Right cardiac atrium (tissue), 5 donors: Measurements from ENCODE around the gene NSMF. TPM values are rescaled to one million over a fixed set of nuclear protein-coding genes. Genes with fewer than 3 reads are reported as not detected.
A peak's percentile ranks its signal among the peaks of the same experiment; 100 is the strongest.

Experiments used
- ATAC-seq, 2 donors: fragments of 200-7000 bp; cut with Tn5 transposase; one replicate each; pipeline versions ENCODE4 v1.8.0 to v1.9.1; 2020; ENCODE audit warnings: moderate library complexity in 2 of 2, mild to moderate bottlenecking in 1 of 2
- DNase-seq, 3 donors: peaks; one replicate each; pipeline ENCODE4 v3.0.0-alpha.2; 2020
- H3K27ac ChIP-seq: one replicate; pipeline ENCODE4 v1.5.1; 2013; ENCODE audit warnings: mild to moderate bottlenecking, low read length, control low read depth, moderate library complexity
- H3K27me3 ChIP-seq: one replicate; pipeline ENCODE4 v1.6.1; 2013; ENCODE audit not compliant: control insufficient read depth, insufficient read depth
- H3K4me1 ChIP-seq: one replicate; pipeline ENCODE4 v1.6.1; 2013; ENCODE audit warnings: low read length; ENCODE audit not compliant: control insufficient read depth, insufficient read depth
- H3K4me3 ChIP-seq: one replicate; pipeline ENCODE4 v1.5.1; 2013; ENCODE audit warnings: low read length, control low read depth
- H3K9me3 ChIP-seq: one replicate; pipeline ENCODE4 v1.6.1; 2013; ENCODE audit warnings: low read length; ENCODE audit not compliant: control insufficient read depth
- WGBS: extraction: QIAGEN DNeasy Blood & Tissue Kit; methylation state at CpG from one replicate; pipeline ENCODE4 v1.1.7; 2013; 5-methylcytosine and 5-hydroxymethylcytosine counted together
- intact Hi-C, 4 donors: fragments of 100-400 bp; cut with DNase I; formaldehyde crosslinking; loops; one replicate each; pipeline versions ENCODE4 v1.11.0 to v1.14.0; 2022 to 2023
- long read RNA-seq, 4 donors: library from polyadenylated mRNA; unstranded; transcript quantifications; one replicate each; pipeline ENCODE4 v2.0.0, GENCODE V29; 2020 to 2021
- polyA plus RNA-seq: library from polyadenylated mRNA; stranded (reverse); fragments of 200-250 nt; gene quantifications from one replicate; pipeline ENCODE4 v1.2.3, GENCODE V29; 2013
- total RNA-seq, 4 donors: library from RNA; stranded (reverse); fragmentation: NEBNext Ultra II Directional; extraction: Animal tissue kit (Norgen Biotek cat#: 25700); gene quantifications; one replicate each; pipeline ENCODE4 v1.2.1, GENCODE V29; 2021
- donor health status: healthy with polysubstance abuse.
- donor health status: DM: no; HTN: yes; CAD: no.
- donor health status: DM: no; HTN: no; CAD: no.
- donor health status: DM: no; HTN: yes; CAD: no; lungs with severe emphysema.
- donor health status: DM: yes; HTN: yes; CAD: no.

The NSMF gene
- total RNA-seq (10 to 100 TPM; 12.4 to 21.5 (median 18.6) TPM), polyA plus RNA-seq (25.5 TPM)
- long read RNA-seq, donor 1, transcript NSMF-201 (15 exons, 2,981 nt) = major isoform, 51 of 92 reads
- long read RNA-seq, donor 1, transcript NSMF-205 (14 exons, 3,571 nt) = minor isoform, 9 of 92 reads
- long read RNA-seq, donor 1, partial matches to known transcripts = 12 of 92 reads
- long read RNA-seq, donor 1, other reads (novel, unspliced or antisense) = 20 of 92 reads
- long read RNA-seq, donor 2, transcript NSMF-201 (15 exons, 2,981 nt) = major isoform, 33 of 64 reads
- long read RNA-seq, donor 2, partial matches to known transcripts = 5 of 64 reads
- long read RNA-seq, donor 2, other reads (novel, unspliced or antisense) = 22 of 64 reads
- long read RNA-seq, donor 3, transcript NSMF-201 (15 exons, 2,981 nt) = major isoform, 9 of 34 reads
- long read RNA-seq, donor 3, partial matches to known transcripts = 15 of 34 reads
- long read RNA-seq, donor 3, other reads (novel, unspliced or antisense) = 10 of 34 reads
- long read RNA-seq, donor 4, transcript NSMF-201 (15 exons, 2,981 nt) = major isoform, 19 of 31 reads
- long read RNA-seq, donor 4, partial matches to known transcripts = 3 of 31 reads
- long read RNA-seq, donor 4, other reads (novel, unspliced or antisense) = 7 of 31 reads

GRCh38 chr9:137459152-137459600 lies at the start of gene NSMF:
NSMF (minus strand) TSS chr9:137459334; CDS start chr9:137459102, 232 bp downstream.
- intact Hi-C loops = no loop called here

DNA sequence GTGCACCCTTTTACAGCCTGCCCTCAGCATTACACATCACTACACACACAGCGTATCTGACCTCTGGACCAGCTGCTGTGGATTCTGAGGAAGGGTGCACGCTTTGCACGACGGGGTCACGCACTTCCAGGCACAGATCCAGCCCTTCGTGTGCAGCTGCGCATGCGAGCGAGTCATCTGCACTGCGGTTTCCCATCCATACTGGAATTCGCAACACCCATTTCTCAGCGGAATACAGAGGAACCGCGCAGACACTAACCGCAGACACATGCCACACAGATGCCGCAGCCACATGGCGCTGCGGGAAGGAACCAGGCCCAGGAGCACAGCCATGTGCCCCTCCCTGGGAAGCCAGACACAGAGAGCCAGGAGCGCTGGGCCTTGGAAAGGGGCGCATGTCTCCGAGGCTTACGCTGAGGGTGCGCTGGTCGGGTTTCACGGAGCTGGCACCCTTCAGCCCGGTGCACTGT lies 47.6 kb upstream of the NSMF start:
- no peak overlapping the region for H3K27ac ChIP-seq
- H3K4me3 ChIP-seq = no peak overlapping the region
- ATAC-seq = peak in 1 of 2 donors; percentile 31
- H3K27me3 ChIP-seq = no peaks in the 10 kb centered on the region
- DNase-seq = no peak
- no peaks in the 10 kb centered on the region for H3K4me1 ChIP-seq
- 88% methylated on average over 26 of the region's 26 CpGs for WGBS
- intact Hi-C loops = no loop called here
- no peaks in the 10 kb centered on the region for H3K9me3 ChIP-seq

More at GRCh38 chr9:137459152-137459600, at the start of gene NSMF:
- DNase-seq (peak; percentile 95 to 98 (median 98)), ATAC-seq (peak; percentile 82 to 87)
- no peaks in the 10 kb centered on the region for H3K4me1 ChIP-seq
- no peaks in the 10 kb centered on the region for H3K27me3 ChIP-seq
- peak within 1 kb of the TSS; percentile 64 for H3K4me3 ChIP-seq
- no peaks in the 10 kb centered on the region for H3K9me3 ChIP-seq
- under 1% methylated on average over 62 of the region's 62 CpGs for WGBS
- H3K27ac ChIP-seq = peak within 1 kb of the TSS; percentile 24

DNA sequence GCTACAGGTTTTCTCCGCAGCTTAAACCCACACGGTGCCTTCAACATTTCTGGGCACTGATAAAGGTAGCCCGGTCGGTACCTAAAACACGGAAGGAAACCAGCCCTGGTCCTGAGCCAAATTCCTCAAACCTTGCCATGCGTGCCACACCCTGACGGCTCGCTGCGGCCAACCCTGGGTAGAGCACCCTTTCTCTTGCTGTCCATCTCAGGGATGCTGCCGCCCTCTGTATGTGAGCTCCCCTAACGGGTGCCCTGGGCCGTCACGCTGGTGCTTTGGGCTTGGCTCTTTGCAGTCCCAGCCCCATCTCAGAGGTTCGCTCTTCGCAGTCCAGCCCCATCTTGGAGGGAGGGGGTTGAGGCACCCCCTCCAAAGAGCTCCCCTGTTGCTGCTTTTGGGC lies 47.1 kb upstream of the NSMF start:
- Histone ChIP-seq H3K4me1 (no peaks in the 10 kb centered on the region), H3K4me3 (no peak overlapping the region), H3K27ac (no peak overlapping the region), H3K27me3 (no peaks in the 10 kb centered on the region), H3K9me3 (no peaks in the 10 kb centered on the region)
- ATAC-seq (peak; percentile 20 to 40), DNase-seq (peak in 1 of 3 donors; percentile 7)
- intact Hi-C loops = no loop called here
- 89% methylated on average over 15 of the region's 15 CpGs for WGBS

DNA sequence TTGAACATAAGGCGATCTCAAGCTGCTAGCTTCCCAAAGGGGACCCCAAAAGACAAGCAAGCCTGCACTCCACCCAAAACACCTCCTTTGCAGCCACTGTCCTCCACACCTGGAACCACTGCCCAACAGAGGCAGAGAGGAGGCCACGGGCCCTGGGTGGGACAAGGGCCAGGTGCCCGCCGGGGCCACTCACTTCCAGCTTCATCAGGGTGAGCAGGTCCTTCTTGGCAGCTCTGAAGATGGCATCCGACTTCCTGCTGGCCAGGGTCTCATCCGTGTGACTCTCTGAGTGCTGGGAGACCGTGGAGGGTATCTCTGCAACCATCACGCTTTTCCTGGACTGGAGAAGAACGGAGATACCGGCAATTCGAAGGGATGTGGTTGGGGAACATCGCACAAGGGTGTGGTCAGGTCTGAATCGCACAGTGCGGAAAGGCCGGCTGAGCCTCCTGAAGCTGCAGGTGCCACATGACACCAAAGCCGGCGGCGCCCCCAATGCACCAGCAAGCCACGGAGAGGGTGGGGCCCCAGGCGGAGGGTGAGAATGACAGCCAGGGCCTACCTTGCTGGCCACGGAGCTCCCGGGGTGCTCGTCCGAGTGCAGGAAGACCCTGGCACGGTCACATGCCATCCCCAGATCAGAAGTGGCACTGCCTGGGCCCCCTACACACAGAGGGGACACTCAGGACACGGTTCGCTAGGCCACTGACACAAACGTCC lies 46.4 kb upstream of the NSMF start:
- WGBS = 93% methylated on average over 28 of the region's 28 CpGs
- intact Hi-C loops = no loop called here
- Histone ChIP-seq H3K27me3 (no peaks in the 10 kb centered on the region), H3K27ac (no peak overlapping the region), H3K4me3 (no peak overlapping the region), H3K4me1 (no peaks in the 10 kb centered on the region), H3K9me3 (no peaks in the 10 kb centered on the region)
- DNase-seq = peak in 1 of 3 donors; percentile 33
- ATAC-seq = no peak

- WGBS = 90% methylated on average over 7 of the region's 7 CpGs
Measured at GRCh38 chr9:137504432-137504777, 45.3 kb upstream of the NSMF start.

DNA sequence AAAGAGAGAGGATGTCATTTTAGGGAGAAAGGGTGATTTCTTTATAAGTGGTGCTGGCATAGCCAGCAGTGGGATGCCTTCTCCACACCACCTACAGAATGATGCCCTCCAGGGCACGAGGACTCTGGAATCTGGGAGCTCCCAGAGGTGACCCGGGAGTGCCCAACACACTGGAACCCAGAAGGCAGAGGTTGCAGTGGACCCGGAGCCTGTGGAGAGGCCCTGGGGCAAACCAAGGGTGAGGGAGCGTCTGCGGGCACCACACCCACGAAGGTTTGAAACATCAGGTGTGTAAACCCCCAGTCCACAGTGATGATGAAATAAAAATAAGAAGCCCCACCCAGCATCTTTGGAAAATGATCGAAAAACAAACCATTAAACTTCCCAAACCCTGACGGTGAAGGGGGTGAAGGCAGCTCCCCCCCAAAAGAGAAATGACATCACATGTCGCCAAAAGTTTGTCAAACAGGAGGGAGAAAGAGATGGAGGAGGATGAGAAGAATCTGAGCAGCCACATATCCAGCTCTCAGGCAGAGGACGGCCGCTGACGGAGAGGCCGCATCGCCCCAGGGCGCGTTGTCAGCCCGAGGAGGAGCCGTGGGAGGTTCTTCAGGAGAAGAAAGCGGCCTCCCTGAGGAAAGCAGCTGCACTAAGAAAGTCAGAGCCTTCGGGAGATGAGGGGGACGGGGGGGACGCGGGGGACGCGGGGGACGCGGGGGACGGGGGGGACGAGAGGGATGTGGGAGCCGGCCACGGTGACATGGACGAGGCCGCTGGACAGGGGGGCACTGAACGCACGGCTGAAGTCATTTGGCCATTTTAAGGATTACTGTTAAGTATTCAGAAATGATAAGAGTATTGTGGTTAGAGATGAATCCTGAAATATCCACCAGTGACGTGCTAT lies 43.1 kb upstream of the NSMF start:
- Histone ChIP-seq H3K9me3 (no peaks in the 10 kb centered on the region), H3K27me3 (no peaks in the 10 kb centered on the region), H3K27ac (no peak overlapping the region), H3K4me3 (no peak overlapping the region), H3K4me1 (no peaks in the 10 kb centered on the region)
- ATAC-seq = no peak
- intact Hi-C loops = no loop called here
- 86% methylated on average over 34 of the region's 36 CpGs for WGBS
- no peak for DNase-seq

More at GRCh38 chr9:137504432-137504777, 45.3 kb upstream of the NSMF start:
- intact Hi-C loops = no loop called here
- Histone ChIP-seq H3K9me3 (no peaks in the 10 kb centered on the region), H3K4me1 (no peaks in the 10 kb centered on the region), H3K4me3 (no peak overlapping the region), H3K27me3 (no peaks in the 10 kb centered on the region), H3K27ac (no peak overlapping the region)
- no peak for ATAC-seq
- DNase-seq = no peak

DNA sequence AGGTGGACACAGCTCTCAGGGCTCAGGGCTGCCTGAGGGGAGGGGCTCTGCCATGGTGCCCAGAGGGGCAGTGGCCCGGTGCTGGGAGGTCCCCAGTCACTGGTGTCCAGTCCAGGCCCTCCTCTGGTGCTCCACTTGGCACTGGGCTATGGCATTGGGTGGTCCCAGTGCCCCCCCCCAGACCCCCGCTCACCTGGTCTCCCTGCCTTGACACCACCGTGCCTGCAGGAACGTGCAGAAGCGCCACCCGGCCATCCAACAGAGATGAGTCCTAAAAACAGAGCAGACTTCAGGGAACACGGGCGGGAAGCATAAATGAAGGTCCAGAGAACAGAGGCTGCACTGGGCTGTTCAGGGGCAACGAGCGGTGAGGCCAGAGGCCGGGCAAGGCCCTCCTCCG lies 42.3 kb upstream of the NSMF start:
- WGBS = 94% methylated on average over 12 of the region's 12 CpGs
- no peaks in the 10 kb centered on the region for H3K27me3 ChIP-seq
- intact Hi-C loops = no loop called here
- H3K27ac ChIP-seq = no peak overlapping the region
- H3K4me1 ChIP-seq = no peaks in the 10 kb centered on the region
- DNase-seq (no peak), ATAC-seq (no peak)
- no peak overlapping the region for H3K4me3 ChIP-seq
- no peaks in the 10 kb centered on the region for H3K9me3 ChIP-seq

DNA sequence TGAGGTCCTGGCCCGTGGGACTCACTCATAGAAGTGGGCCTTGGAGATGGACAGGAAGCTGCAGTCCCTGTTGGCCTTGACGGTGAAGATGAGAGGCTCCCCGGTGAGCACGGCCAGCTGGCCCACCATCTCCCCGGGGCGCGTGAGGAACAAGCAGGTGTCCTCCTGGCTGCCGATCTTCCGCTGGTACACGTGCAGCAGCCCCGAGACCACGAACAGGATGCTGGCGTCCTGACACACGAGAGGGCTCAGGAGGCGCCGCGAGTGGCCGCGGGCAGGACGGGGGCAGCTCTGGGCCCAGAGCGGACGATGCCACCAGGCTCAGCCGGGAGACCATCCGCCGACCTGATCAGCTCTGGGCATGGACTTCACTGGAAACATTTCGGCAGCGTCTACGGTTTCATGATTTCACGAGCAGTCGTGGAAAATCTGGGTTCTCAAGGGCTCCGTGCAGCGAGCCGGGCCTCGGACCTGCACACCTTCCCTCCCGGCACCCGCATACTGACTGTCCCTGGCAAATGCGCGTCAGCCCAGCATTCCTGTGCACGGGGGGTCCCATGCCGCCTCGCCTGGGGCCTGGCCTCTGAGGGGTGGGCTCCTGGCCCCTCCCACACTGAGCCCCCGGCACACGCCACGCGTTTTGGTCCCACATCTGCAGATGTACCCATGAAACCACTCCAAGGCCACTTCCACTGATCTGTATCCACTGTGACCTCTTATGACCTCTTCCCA lies 41.7 kb upstream of the NSMF start:
- ATAC-seq (no peak), DNase-seq (no peak)
- Histone ChIP-seq H3K4me3 (no peak overlapping the region), H3K27ac (no peak overlapping the region), H3K4me1 (no peaks in the 10 kb centered on the region), H3K9me3 (no peaks in the 10 kb centered on the region), H3K27me3 (no peaks in the 10 kb centered on the region)
- 94% methylated on average over 45 of the region's 45 CpGs for WGBS
- intact Hi-C loops = no loop called here

GRCh38 chr9:137499858-137500661 lies 40.9 kb upstream of the NSMF start:
- H3K27ac ChIP-seq = no peak overlapping the region
- H3K9me3 ChIP-seq = no peaks in the 10 kb centered on the region
- DNase-seq = no peak
- no peak overlapping the region for H3K4me3 ChIP-seq
- intact Hi-C loops = no loop called here
- no peaks in the 10 kb centered on the region for H3K27me3 ChIP-seq
- no peaks in the 10 kb centered on the region for H3K4me1 ChIP-seq
- WGBS = 90% methylated on average over 36 of the region's 36 CpGs
- ATAC-seq = no peak
